ENCODE measurements around the gene JAK2.

Gene JAK2

DNA sequence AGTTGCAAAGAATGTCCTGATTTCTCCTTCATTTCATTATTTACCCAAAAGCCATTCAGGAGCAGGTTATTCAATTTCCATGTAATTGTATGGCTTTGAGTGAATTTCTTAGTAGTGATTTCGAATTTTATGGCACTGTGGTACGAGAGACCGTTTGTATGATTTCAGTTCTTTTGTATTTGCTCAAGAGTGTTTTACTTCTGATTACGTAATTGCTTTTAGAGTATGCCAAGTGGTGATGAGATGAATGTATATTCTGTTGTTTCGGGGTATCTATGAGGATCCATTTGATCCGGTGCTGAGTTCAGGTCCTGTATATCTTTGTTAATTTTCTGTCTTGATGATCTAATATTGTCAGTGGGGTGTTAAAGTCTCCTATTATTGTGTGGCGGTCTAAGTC lies 159.1 kb downstream of the JAK2 start:
- TF ChIP-seq, protein P1, sequence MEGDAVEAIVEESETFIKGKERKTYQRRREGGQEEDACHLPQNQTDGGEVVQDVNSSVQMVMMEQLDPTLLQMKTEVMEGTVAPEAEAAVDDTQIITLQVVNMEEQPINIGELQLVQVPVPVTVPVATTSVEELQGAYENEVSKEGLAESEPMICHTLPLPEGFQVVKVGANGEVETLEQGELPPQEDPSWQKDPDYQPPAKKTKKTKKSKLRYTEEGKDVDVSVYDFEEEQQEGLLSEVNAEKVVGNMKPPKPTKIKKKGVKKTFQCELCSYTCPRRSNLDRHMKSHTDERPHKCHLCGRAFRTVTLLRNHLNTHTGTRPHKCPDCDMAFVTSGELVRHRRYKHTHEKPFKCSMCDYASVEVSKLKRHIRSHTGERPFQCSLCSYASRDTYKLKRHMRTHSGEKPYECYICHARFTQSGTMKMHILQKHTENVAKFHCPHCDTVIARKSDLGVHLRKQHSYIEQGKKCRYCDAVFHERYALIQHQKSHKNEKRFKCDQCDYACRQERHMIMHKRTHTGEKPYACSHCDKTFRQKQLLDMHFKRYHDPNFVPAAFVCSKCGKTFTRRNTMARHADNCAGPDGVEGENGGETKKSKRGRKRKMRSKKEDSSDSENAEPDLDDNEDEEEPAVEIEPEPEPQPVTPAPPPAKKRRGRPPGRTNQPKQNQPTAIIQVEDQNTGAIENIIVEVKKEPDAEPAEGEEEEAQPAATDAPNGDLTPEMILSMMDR (IDR thresholded peaks at IDR 0.05; ENCODE audit: extremely low read depth, missing control alignments) = no peak
- no peak for DNase-seq (ENCODE audit: low spot score)

DNA sequence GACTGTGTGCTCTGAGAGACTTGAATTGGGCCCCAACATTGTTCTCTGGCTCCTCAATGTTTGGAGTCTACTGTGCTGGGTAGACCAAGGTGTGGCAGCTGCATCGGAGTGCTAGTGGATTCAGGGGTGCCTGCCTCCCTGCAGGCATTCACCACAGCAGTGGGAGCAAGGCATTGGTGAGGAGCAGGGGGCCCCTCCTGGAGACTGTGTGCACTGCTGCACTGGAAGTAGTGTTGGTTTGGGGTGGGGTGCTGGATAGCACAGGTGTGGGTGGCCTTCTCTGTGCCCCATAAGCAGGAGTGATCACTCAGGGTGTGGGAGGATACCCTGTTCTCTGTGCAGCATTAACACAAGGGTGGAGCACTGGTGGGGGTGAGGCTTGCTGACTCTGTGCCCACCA lies 161.2 kb downstream of the JAK2 start:
- TF ChIP-seq, protein P1 (IDR thresholded peaks at IDR 0.05; ENCODE audit: extremely low read depth, missing control alignments) = no peak
- no peak for DNase-seq (ENCODE audit: low spot score)
